ENCODE measurements around the gene CEP128.

GRCh38 chr14:80906336-80906735 lies 35.2 kb downstream of the CEP128 start:
- TF ChIP-seq CTCF (IDR thresholded peaks at IDR 0.05) (no peak), CBFB (CRISPR knock-in tag; IDR thresholded peaks at IDR 0.05; ENCODE audit: low read depth) (no peak), HMGXB4 (CRISPR knock-in tag; IDR thresholded peaks at IDR 0.05) (no peak), MXD4 (CRISPR knock-in tag; IDR thresholded peaks at IDR 0.05; ENCODE audit: borderline replicate concordance) (no peak), USF2 (CRISPR knock-in tag; IDR thresholded peaks at IDR 0.05) (no peak), ARID4B (CRISPR knock-in tag; IDR thresholded peaks at IDR 0.05; ENCODE audit: borderline replicate concordance) (no peak), IRF2 (CRISPR knock-in tag; IDR thresholded peaks at IDR 0.05; ENCODE audit: borderline replicate concordance, low read depth) (no peak), TCF7 (CRISPR knock-in tag; IDR thresholded peaks at IDR 0.05; ENCODE audit: low read depth) (no peak), PRDM15 (CRISPR knock-in tag; IDR thresholded peaks at IDR 0.05) (no peak)

All from WTC11 (cell line).